COLO829 (cell line): ENCODE data around the gene TRAK1.

Source experiments
- DNase-seq: peaks from one replicate; pipeline ENCODE4 v3.0.0; 2012; ENCODE audit warnings: low spot score

Gene TRAK1

GRCh38 chr3:42177801-42178150 is 86.6 kb downstream of the TRAK1 start:
- no peak for DNase-seq

GRCh38 chr3:42179110-42179725 is 88.1 kb downstream of the TRAK1 start:
- peak; percentile 93 for DNase-seq

GRCh38 chr3:42180901-42181300 is 89.7 kb downstream of the TRAK1 start:
- DNase-seq: no peak

- DNase-seq: no peak
These were observed 91.4 kb downstream of the TRAK1 start for GRCh38 chr3:42182555-42182954.

GRCh38 chr3:42183991-42184632 is 93.0 kb downstream of the TRAK1 start:
- no peak for DNase-seq

GRCh38 chr3:42184651-42185443 is 93.7 kb downstream of the TRAK1 start:
- peak; percentile 56 for DNase-seq

- DNase-seq: no peak
These were observed 96.8 kb downstream of the TRAK1 start for GRCh38 chr3:42187936-42188335.

GRCh38 chr3:42188376-42188775 is 97.2 kb downstream of the TRAK1 start:
- DNase-seq: no peak

GRCh38 chr3:42189001-42189460 is 97.9 kb downstream of the TRAK1 start:
- DNase-seq: no peak

- no peak for DNase-seq
These were observed 98.6 kb downstream of the TRAK1 start for GRCh38 chr3:42189736-42190135.

- peak; percentile 79 for DNase-seq
These were observed 99.7 kb downstream of the TRAK1 start for GRCh38 chr3:42190701-42191442.

- no peak for DNase-seq
These were observed 100.2 kb downstream of the TRAK1 start for GRCh38 chr3:42191443-42191747.

- DNase-seq: peak; percentile 93
These were observed 101.4 kb downstream of the TRAK1 start for GRCh38 chr3:42192334-42193200.

- no peak for DNase-seq
These were observed 103.9 kb downstream of the TRAK1 start for GRCh38 chr3:42194943-42195510.

GRCh38 chr3:42195879-42196330 is 104.7 kb downstream of the TRAK1 start:
- no peak for DNase-seq

GRCh38 chr3:42198709-42199108 is 107.6 kb downstream of the TRAK1 start:
- DNase-seq: no peak

- DNase-seq: no peak
These were observed 111.2 kb downstream of the TRAK1 start for GRCh38 chr3:42202217-42202865.

GRCh38 chr3:42204867-42205599 is 113.9 kb downstream of the TRAK1 start:
- DNase-seq: no peak

- DNase-seq: no peak
These were observed 114.8 kb downstream of the TRAK1 start for GRCh38 chr3:42205800-42206514.
